ENCODE measurements around the gene APOC1. TPM values are rescaled to one million over a fixed set of nuclear protein-coding genes. Genes with fewer than 3 reads are reported as not detected.

Gene APOC1
- polyA plus RNA-seq, 1 experiment = 3.4 TPM

DNA sequence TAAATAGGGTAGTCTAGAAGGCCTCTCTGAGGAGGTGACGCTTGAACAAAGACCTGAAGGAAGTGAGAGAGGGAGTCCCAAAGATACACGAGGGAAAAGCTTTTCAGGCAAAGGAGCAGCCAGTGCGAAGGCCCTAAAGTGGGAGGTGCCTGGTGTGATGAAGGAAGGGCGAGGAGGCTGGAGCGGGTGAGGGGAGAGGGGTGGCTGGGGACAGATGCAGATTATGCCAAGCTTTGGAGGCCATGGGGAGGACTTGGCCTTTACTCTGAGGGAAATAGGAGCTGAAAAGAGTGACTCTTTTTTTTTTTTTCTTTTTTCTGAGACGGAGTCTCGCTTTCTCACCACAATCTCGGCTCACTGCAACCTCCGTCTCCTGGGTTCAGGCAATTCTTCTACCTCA is 43.7 kb downstream of the APOC1 start:
- no peak overlapping the region for H3K27ac ChIP-seq (ENCODE audit: low read depth, low read length)
- ChIA-PET POLR2A (interaction anchor here (0.6 to 1.3 kb wide), 2 partner anchors 140 to 240 kb away, joined by 5 to 7 read pairs; no protein-coding TSS in a partner anchor), CTCF (interaction anchor here (0.6 to 1.3 kb wide), 2 partner anchors 20 to 187 kb away, joined by 3 to 4 read pairs; no protein-coding TSS in a partner anchor)
- TF ChIP-seq, protein P1, sequence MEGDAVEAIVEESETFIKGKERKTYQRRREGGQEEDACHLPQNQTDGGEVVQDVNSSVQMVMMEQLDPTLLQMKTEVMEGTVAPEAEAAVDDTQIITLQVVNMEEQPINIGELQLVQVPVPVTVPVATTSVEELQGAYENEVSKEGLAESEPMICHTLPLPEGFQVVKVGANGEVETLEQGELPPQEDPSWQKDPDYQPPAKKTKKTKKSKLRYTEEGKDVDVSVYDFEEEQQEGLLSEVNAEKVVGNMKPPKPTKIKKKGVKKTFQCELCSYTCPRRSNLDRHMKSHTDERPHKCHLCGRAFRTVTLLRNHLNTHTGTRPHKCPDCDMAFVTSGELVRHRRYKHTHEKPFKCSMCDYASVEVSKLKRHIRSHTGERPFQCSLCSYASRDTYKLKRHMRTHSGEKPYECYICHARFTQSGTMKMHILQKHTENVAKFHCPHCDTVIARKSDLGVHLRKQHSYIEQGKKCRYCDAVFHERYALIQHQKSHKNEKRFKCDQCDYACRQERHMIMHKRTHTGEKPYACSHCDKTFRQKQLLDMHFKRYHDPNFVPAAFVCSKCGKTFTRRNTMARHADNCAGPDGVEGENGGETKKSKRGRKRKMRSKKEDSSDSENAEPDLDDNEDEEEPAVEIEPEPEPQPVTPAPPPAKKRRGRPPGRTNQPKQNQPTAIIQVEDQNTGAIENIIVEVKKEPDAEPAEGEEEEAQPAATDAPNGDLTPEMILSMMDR (IDR thresholded peaks at IDR 0.05; ENCODE audit: low read depth, low read length) = no peak
- H3K27me3 ChIP-seq (ENCODE audit: control insufficient read depth, insufficient read depth, low read length) = no peaks in the 10 kb centered on the region
- no peak for DNase-seq (ENCODE audit: low read depth, low spot score)
- no peaks in the 10 kb centered on the region for H3K9me3 ChIP-seq (ENCODE audit: control insufficient read depth, insufficient read depth, low read length)
- H3K4me3 ChIP-seq (ENCODE audit: low read depth, low read length) = no peak overlapping the region

GRCh38 chr19:44959691-44960090 is 45.3 kb downstream of the APOC1 start:
- POLR2A ChIA-PET = no interaction called here
- Histone ChIP-seq H3K27ac (ENCODE audit: low read depth, low read length) (no peak overlapping the region), H3K4me3 (ENCODE audit: low read depth, low read length) (no peak overlapping the region), H3K27me3 (ENCODE audit: control insufficient read depth, insufficient read depth, low read length) (no peaks in the 10 kb centered on the region), H3K9me3 (ENCODE audit: control insufficient read depth, insufficient read depth, low read length) (no peaks in the 10 kb centered on the region)
- DNase-seq (ENCODE audit: low read depth, low spot score) = no peak
- TF ChIP-seq, protein P1 (IDR thresholded peaks at IDR 0.05; ENCODE audit: low read depth, low read length) = no peak
- CTCF ChIA-PET = interaction anchor here (0.5 kb wide), 1 partner anchor 55 kb away, joined by 3 read pairs; no protein-coding TSS in a partner anchor

DNA sequence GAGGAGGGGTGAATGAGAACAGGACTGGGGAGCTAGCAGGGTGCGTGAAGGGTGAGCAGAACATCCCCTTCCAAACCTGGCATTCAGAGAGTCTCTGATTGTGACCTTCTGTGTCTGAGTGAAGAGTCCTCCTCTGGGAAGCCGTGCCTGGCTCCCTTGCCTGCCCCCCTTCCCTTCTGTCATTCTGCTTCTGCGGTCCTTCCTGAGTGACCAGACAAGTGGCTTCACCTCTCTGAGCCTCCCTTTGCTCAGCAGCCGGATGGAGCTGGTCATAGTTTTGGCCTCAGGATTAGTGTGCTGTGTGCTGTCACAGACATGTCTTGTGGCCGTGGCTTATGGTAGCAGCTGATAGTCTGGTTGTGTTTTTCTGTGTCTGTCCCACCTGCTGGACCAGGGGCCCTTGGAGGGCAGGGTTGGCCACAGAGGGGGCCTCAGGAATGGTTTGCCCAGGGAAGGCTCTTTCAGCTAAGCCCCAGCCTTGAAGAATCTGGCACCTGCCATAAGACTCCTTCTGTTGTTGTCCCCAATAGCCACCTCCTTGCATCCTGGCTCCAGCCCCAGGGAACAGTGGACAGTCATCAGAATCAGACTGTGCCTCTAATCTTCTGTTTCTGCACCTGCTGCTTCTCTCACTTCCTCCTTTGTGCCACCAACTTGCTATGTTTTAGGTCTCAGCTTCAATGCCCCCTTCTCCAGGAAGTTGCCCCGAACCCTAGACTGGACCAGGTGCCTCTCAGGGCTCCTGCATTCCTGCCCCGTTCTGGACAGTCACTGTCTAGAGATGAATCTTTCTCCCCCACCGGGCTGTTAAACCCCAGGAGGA is 46.7 kb downstream of the APOC1 start:
- TF ChIP-seq, protein P1 (IDR thresholded peaks at IDR 0.05; ENCODE audit: low read depth, low read length) = no peak
- ChIA-PET CTCF (no interaction called here), POLR2A (interaction anchor here (0.6 kb wide), 1 partner anchor 52 kb away, joined by 6 read pairs; no protein-coding TSS in a partner anchor)
- Histone ChIP-seq H3K4me3 (ENCODE audit: low read depth, low read length) (no peak overlapping the region), H3K27me3 (ENCODE audit: control insufficient read depth, insufficient read depth, low read length) (no peaks in the 10 kb centered on the region), H3K9me3 (ENCODE audit: control insufficient read depth, insufficient read depth, low read length) (no peaks in the 10 kb centered on the region), H3K27ac (ENCODE audit: low read depth, low read length) (no peak overlapping the region)
- no peak for DNase-seq (ENCODE audit: low read depth, low spot score)

GRCh38 chr19:44961821-44962220 is 47.4 kb downstream of the APOC1 start:
- Histone ChIP-seq H3K27ac (ENCODE audit: low read depth, low read length) (no peak overlapping the region), H3K4me3 (ENCODE audit: low read depth, low read length) (no peak overlapping the region), H3K9me3 (ENCODE audit: control insufficient read depth, insufficient read depth, low read length) (no peaks in the 10 kb centered on the region), H3K27me3 (ENCODE audit: control insufficient read depth, insufficient read depth, low read length) (no peaks in the 10 kb centered on the region)
- TF ChIP-seq, protein P1 (IDR thresholded peaks at IDR 0.05; ENCODE audit: low read depth, low read length) = no peak
- CTCF ChIA-PET = no interaction called here
- POLR2A ChIA-PET = no interaction called here
- no peak for DNase-seq (ENCODE audit: low read depth, low spot score)

DNA sequence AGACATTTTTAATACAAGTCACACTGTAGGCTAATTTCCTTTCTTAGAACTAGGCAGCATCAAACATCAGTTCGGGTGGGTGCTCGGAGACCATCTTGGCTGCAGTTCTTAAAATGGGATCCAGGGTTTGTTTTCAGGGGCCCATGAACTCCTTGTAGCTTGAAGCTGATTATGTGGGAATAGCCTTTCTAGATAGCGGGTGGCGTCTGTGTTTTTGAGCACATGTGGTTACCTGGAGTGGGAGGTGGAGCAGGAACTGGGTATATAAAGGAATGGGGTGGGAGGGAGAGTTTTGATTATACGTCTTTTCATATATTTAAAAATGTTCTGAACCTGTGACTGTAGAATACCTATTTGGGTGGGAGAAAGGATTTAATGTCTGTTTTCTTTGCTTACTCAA is 53.7 kb downstream of the APOC1 start:
- Histone ChIP-seq H3K27me3 (ENCODE audit: control insufficient read depth, insufficient read depth, low read length) (no peaks in the 10 kb centered on the region), H3K9me3 (ENCODE audit: control insufficient read depth, insufficient read depth, low read length) (no peaks in the 10 kb centered on the region), H3K27ac (ENCODE audit: low read depth, low read length) (no peak overlapping the region), H3K4me3 (ENCODE audit: low read depth, low read length) (no peak overlapping the region)
- CTCF ChIA-PET = no interaction called here
- no peak for DNase-seq (ENCODE audit: low read depth, low spot score)
- TF ChIP-seq, protein P1 (IDR thresholded peaks at IDR 0.05; ENCODE audit: low read depth, low read length) = no peak
- POLR2A ChIA-PET = no interaction called here

Data from AG04450 (cell line).